GM12874 (cell line): ENCODE data around the gene CLMN.

Experiments used
- CTCF ChIP-seq: IDR thresholded peaks from 2 replicates; pipeline ENCODE4 v1.5.1; 2011; ENCODE audit warnings: low read depth, mild to moderate bottlenecking, control low read depth, low read length, moderate library complexity; ENCODE audit not compliant: insufficient read depth

Gene CLMN

DNA sequence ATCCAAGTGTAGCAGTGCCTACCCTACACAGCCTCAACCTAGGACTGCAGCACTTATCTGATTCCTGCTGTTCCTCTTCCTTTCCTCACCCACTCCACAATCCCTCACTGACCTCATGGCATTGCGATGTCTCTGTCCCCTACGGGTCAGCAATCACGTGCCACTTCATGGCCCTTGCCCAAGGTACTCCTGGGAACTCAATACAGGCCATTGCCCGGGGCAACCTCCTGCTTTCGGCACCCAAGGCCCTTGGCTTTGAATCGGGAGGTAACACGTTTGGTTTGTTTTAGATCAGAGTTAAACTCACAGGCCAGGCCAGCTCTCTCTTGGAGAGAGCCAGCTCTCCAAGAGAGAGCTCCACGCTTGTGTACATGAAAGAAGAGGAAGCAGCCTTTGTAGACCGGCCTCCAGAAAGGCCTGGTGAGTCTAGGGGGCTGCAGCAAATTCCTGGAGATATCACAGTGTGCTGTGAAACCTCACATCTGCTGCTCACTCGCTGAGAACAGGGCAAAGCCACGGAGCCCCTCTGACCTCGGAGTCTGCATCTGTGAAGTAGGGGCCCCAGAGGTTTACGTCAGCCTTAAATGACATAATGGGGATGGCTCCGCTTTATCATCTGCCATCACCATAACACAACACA, 12.2 kb downstream of the CLMN start:
- no peak for TF ChIP-seq CTCF

- TF ChIP-seq CTCF = no peak
Observed at GRCh38 chr14:95305940-95306339, 13.8 kb downstream of the CLMN start.

DNA sequence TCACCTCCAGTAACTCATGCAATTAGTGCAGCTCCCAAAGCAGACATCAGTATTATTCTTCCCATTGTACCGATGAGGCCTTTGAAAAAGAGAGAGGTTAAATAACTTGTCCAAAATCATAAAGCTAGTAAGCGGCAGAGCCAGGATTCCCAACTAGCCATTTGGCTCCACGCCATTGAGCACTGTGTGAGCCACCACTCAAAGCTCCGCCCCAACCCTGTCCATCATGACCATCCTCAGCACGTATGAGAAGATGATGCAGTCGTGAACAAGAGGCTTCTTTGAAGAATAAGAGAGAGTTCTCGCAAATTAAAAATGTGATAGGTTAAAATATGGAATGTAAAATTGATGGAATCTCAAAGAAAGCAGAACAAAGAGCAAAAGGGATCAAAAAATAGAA, 14.6 kb downstream of the CLMN start:
- no peak for TF ChIP-seq CTCF

- no peak for TF ChIP-seq CTCF
Observed at GRCh38 chr14:95304342-95304741, 15.4 kb downstream of the CLMN start.

DNA sequence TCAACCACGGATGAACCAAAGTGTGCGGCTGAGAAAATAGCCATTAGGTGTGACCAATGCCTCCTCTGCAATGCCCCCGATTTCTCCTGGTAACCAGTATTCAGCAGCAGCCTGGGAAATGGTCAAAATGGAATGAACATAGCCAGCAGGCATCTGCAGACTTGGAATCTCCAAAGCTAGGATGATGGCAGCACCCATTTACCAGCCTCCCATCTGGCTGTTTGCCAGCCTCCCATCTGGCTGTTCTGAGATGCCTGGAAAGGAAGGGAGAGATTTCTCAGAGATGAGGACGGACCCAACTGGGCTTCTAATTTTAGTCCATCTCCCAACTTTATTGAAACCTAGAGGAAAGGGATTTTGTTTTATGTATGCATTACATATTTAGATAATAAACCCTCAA, 16.2 kb downstream of the CLMN start:
- no peak for TF ChIP-seq CTCF

- TF ChIP-seq CTCF = no peak
Observed at GRCh38 chr14:95302667-95303506, 16.8 kb downstream of the CLMN start.

DNA sequence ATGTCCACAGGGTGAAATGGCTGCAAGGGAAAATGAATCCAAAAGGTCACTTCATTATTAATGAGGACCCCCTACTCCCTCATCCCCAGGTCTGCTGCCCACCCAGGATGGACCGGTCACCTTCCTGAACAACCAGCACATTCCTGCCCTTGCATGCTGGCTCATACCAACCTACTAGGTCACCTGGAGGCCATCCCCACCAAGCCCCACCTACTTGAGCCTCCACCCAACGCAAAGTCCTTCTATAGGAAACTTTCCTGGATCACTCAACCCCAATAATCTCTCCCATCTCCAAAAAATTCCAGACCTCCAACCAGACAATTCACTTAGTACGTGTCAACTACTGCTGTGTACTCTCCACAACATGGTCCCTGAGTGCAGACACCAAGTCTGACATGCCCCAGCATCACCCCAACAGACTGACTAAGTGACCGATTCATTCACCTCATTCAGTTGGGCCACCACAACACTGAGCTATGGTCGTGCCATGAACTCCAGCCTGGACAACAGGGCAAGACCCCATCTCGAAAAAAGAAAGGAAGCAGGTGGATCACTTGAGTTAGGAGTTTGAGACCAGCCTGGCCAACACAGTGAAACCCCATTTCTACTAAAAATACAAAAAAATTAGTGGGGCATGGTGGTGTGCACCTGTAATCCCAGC, 18.1 kb downstream of the CLMN start:
- TF ChIP-seq CTCF = no peak
